Tibial nerve (tissue), 4 donors: ENCODE data around the gene TM4SF1. TPM values are rescaled to one million over a fixed set of nuclear protein-coding genes. Genes with fewer than 3 reads are reported as not detected.

Experiments used
- DNase-seq, 2 donors: peaks; one replicate each; pipeline ENCODE4 v3.0.0-alpha.2; 2019; ENCODE audit warnings: low spot score in 2 of 2
- H3K27ac ChIP-seq, 4 donors: fragments of 200-600 bp; sonication (generic) in 3 of 4; one replicate each; pipeline ENCODE4 v1.5.1; 2017 to 2019; ENCODE audit warnings: mild to moderate bottlenecking in 1 of 4
- H3K27me3 ChIP-seq, 2 donors: fragments of 200-600 bp; sonication (generic) in 1 of 2; one replicate each; pipeline versions ENCODE4 v1.5.1 to v1.6.0; 2017 to 2019
- H3K36me3 ChIP-seq, 3 donors: fragments of 200-600 bp; sonication (generic); one replicate each; pipeline ENCODE4 v1.5.1; 2018 to 2019
- H3K4me1 ChIP-seq, 4 donors: fragments of 200-600 bp; sonication (generic) in 3 of 4; one replicate each; pipeline ENCODE4 v1.5.1; 2017 to 2019
- H3K4me3 ChIP-seq, 4 donors: fragments of 200-600 bp; sonication (generic) in 3 of 4; one replicate each; pipeline ENCODE4 v1.5.1; 2017 to 2019; ENCODE audit warnings: mild to moderate bottlenecking in 1 of 4, moderate library complexity in 1 of 4
- H3K9me3 ChIP-seq, 4 donors: fragments of 200-600 bp; sonication (generic) in 3 of 4; one replicate each; pipeline ENCODE4 v1.5.1; 2017 to 2019
- EP300 ChIP-seq, 2 donors: sonication (generic); formaldehyde crosslinking; IDR thresholded peaks; one replicate each; pipeline ENCODE4 v1.6.1; 2017; ENCODE audit warnings: antibody characterized with exemption in 2 of 2, mild to moderate bottlenecking in 1 of 2
- POLR2A ChIP-seq, 2 donors: fragments of 450-650 bp; IDR thresholded peaks; one replicate each; pipeline ENCODE4 v1.6.1; 2017; ENCODE audit warnings: antibody characterized with exemption in 2 of 2, mild to moderate bottlenecking in 2 of 2, moderate library complexity in 2 of 2
- WGBS, 2 donors: methylation state at CpG; one replicate each; pipeline ENCODE4 v1.1.5; 2018; 5-methylcytosine and 5-hydroxymethylcytosine counted together
- total RNA-seq, 4 donors: library from RNA; depleted of rRNA; stranded (reverse); fragments of >200 nt; gene quantifications; one replicate each; pipeline ENCODE4 v1.1.0, GENCODE V29; 2016
- TF ChIP-seq, protein P1 (sequence below), 5 experiments: fragments of 200-600 bp in 3 of 5; fragments of 450-650 bp in 2 of 5; sonication (generic) in 3 of 5; IDR thresholded peaks; one replicate each; pipeline ENCODE4 v1.5.1; 2016 to 2019; ENCODE audit warnings: antibody characterized with exemption in 5 of 5, mild to moderate bottlenecking in 3 of 5, moderate library complexity in 2 of 5

Gene TM4SF1
- total RNA-seq, 4 donors from 2014 or later = 132 to 264 (median 169) TPM

DNA sequence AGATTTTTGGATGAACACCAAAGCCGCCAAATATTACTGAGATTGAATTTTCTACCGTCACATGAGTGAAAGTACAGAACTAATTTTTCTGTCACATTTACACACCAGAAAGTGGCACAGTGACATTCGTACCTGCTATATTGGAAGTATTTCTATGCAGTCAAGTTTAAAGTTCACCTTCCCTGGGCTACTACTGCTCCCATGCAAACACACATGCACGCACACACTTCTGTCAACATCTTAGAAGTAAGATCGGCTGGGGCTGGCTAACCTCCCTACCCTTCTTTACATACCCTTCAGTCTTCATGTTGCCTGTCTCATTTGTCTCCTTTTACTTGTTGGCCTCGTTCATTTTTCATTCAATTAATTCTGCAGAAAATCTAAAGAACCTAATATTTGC, 19.0 kb upstream of the TM4SF1 start:
- Histone ChIP-seq H3K27me3 (no peaks in the 10 kb centered on the region), H3K4me3 (no peak overlapping the region), H3K36me3 (no peaks in the 10 kb centered on the region), H3K27ac (peak overlapping the region in 2 of 4 donors; percentile 30 to 40), H3K9me3 (no peaks in the 10 kb centered on the region), H3K4me1 (peaks cover 0 to 19% (median 1%) of the 10 kb centered on the region in 4 donors)
- DNase-seq = no peak
- TF ChIP-seq, protein P1, sequence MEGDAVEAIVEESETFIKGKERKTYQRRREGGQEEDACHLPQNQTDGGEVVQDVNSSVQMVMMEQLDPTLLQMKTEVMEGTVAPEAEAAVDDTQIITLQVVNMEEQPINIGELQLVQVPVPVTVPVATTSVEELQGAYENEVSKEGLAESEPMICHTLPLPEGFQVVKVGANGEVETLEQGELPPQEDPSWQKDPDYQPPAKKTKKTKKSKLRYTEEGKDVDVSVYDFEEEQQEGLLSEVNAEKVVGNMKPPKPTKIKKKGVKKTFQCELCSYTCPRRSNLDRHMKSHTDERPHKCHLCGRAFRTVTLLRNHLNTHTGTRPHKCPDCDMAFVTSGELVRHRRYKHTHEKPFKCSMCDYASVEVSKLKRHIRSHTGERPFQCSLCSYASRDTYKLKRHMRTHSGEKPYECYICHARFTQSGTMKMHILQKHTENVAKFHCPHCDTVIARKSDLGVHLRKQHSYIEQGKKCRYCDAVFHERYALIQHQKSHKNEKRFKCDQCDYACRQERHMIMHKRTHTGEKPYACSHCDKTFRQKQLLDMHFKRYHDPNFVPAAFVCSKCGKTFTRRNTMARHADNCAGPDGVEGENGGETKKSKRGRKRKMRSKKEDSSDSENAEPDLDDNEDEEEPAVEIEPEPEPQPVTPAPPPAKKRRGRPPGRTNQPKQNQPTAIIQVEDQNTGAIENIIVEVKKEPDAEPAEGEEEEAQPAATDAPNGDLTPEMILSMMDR (IDR thresholded peaks at IDR 0.05) = no peak
- TF ChIP-seq EP300 (IDR thresholded peaks at IDR 0.05) (no peak), POLR2A (IDR thresholded peaks at IDR 0.05) (no peak)
- 94 to 96% methylated on average over 6 of the region's 6 CpGs for WGBS, 2 donors

DNA sequence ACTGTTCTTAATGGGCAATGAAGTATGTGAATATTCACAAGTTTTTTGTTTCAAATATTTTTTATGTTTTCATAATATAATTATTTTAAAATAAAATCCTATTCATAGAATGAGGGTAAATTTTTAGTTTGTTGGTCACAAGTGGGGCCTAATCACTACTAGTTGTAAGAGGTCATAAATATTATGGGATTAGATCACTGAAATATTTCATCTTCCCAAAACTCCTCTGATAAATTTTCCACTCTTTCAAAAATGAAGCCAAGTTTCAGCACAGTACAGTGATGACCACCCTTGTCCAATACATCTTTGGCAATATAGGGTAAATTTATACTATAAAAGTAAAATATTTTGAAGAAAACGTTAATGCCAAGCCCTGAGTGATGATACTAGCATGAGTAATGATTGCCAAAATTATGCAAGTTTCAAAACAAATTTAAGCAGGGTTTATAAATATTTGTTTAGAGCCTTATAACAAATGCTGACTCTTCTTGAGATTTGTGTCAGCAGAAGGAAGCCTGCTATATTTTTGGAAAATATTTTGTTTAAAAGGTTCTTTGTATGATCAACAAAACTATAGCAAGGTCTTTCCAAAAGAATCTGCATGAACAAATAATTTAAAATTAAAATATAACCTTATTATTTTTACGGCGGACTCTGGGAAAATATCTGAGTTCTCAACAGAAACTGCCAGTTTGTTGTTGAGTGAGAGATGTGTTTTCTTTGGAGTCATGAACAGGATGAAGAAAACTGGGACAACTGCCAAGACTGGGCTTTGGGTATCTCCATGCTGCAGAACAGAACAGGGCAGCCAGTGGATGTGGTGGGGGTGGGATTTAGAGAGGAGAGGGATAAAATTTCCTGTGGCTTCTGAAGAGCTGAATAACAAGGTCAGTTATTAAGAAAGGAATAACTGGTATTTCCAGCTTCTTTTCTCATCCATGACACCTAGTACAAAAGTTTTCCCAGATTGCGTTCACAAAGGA, 17.9 kb upstream of the TM4SF1 start:
- DNase-seq = peak in 1 of 2 donors; percentile 59
- Histone ChIP-seq H3K27ac (peak overlapping the region in 2 of 4 donors; percentile 30 to 40), H3K9me3 (no peaks in the 10 kb centered on the region), H3K36me3 (no peaks in the 10 kb centered on the region), H3K4me3 (no peak overlapping the region), H3K4me1 (peaks cover 0 to 19% (median 1%) of the 10 kb centered on the region in 4 donors), H3K27me3 (no peaks in the 10 kb centered on the region)
- 37% methylated on average over 4 of the region's 4 CpGs for WGBS, 2 donors
- TF ChIP-seq EP300 (IDR thresholded peaks at IDR 0.05) (no peak), POLR2A (IDR thresholded peaks at IDR 0.05) (no peak)
- TF ChIP-seq, protein P1 (IDR thresholded peaks at IDR 0.05) = no peak

DNA sequence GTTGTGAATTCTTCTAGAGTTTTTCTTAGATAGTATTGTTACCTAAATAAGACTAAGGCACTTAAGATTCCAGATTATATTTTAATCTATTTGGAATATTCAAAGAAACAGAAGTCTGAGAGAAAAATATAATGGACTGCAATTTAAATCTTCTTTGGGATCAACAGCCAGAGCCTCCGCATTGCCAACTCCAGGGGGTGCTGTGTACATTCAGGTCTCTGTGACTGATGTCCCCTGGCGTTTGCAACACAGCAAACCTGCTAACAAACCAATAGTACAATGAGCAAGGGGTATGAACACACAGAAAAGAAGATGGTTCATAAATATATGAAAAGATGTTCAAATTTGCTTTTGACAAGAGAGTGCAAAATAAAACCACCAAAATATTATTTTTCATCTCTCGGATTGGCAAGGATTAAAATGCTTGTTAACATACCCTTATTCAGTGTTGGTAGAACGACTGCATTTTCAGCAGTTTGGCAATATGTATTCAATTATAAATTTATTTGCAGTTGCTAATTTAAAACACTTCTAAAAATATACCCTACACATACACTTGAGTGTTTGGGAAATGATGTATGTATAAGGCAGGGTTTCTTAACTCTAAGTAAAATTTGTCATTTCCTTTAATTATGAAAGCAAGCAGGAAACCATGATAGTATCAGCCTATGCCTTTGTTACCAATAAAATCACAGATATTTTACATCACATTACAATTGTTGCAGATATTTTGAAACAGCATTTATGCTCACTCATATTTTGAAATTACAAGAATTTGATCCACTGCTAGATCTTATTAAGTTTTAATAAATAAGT, 16.1 kb upstream of the TM4SF1 start:
- Histone ChIP-seq H3K9me3 (peaks cover 0 to 7% (median 0%) of the 10 kb centered on the region in 4 donors), H3K27ac (no peak overlapping the region), H3K27me3 (no peaks in the 10 kb centered on the region), H3K4me3 (no peak overlapping the region), H3K36me3 (no peaks in the 10 kb centered on the region), H3K4me1 (peaks cover 0 to 19% (median 1%) of the 10 kb centered on the region in 4 donors)
- 38% methylated on average over 4 of the region's 4 CpGs for WGBS, 2 donors
- peak; percentile 49 to 75 for DNase-seq
- TF ChIP-seq, protein P1 (IDR thresholded peaks at IDR 0.05) = peak; percentile 58 to 77 (median 74)
- no peak for TF ChIP-seq POLR2A (IDR thresholded peaks at IDR 0.05)
- no peak for TF ChIP-seq EP300 (IDR thresholded peaks at IDR 0.05)

DNA sequence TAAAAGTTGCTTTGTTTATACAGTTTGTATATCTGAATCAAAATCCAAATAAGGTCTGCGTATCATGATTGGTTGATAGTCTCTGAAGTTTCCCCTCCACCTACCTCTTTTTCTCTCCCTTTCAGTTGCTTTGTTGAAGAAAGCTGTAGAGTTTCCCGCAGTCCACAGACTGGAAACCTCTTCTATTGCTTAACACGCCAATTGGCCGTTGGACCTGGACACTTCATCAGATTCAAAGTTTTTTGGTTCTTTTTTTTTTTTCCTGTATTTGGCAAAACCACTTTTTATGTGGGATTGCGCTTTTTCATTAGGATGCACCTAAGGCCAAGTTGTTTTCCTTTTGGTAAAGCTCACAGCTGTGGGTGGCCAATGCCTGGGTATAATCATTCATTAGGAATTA, 14.5 kb upstream of the TM4SF1 start:
- H3K4me1 ChIP-seq = peaks cover 0 to 26% (median 5%) of the 10 kb centered on the region in 4 donors
- DNase-seq = no peak
- 78 to 86% methylated on average over 5 of the region's 5 CpGs for WGBS, 2 donors
- peaks cover 0 to 7% (median 0%) of the 10 kb centered on the region in 4 donors for H3K9me3 ChIP-seq
- no peaks in the 10 kb centered on the region for H3K27me3 ChIP-seq
- TF ChIP-seq, protein P1 (IDR thresholded peaks at IDR 0.05) = no peak
- TF ChIP-seq POLR2A (IDR thresholded peaks at IDR 0.05) (no peak), EP300 (IDR thresholded peaks at IDR 0.05) (no peak)
- no peak overlapping the region for H3K27ac ChIP-seq
- H3K36me3 ChIP-seq = no peaks in the 10 kb centered on the region
- H3K4me3 ChIP-seq = no peak overlapping the region
